Large intestine (tissue), 3 donors: ENCODE measurements around the gene CTSK. TPM values are rescaled to one million over a fixed set of nuclear protein-coding genes. Genes with fewer than 3 reads are reported as not detected.
"Not testable (repeated sequence)": the region's sequence is repeated elsewhere in the genome, so short reads cannot be mapped to it uniquely, and the experiment has no call there.

Experiments used
- DNase-seq, 2 donors: peaks; one replicate each; pipeline versions ENCODE4 v3.0.0 to v3.0.0-alpha.2; 2013
- H3K27ac ChIP-seq: one replicate; pipeline ENCODE4 v1.5.1; 2013; ENCODE audit warnings: low read length
- H3K27me3 ChIP-seq: 2 replicates; pipeline ENCODE4 v1.6.1; 2013; ENCODE audit warnings: low read length; ENCODE audit not compliant: control insufficient read depth, insufficient read depth
- H3K36me3 ChIP-seq: 2 replicates; pipeline ENCODE4 v1.6.1; 2013; ENCODE audit warnings: low read length; ENCODE audit not compliant: control insufficient read depth, insufficient read depth
- H3K4me1 ChIP-seq: one replicate; pipeline ENCODE4 v1.6.1; 2013; ENCODE audit warnings: low read length; ENCODE audit not compliant: control insufficient read depth, insufficient read depth
- H3K4me3 ChIP-seq: one replicate; pipeline ENCODE4 v1.5.1; 2013; ENCODE audit warnings: low read length
- H3K9me3 ChIP-seq: one replicate; pipeline ENCODE4 v1.6.1; 2013; ENCODE audit warnings: mild to moderate bottlenecking, low read depth, low read length, moderate library complexity; ENCODE audit not compliant: control insufficient read depth
- WGBS: methylation state at CpG from one replicate; pipeline ENCODE4 v1.1.5; 2013; ENCODE audit warnings: low lambda C conversion rate; ENCODE audit not compliant: insufficient coverage; 5-methylcytosine and 5-hydroxymethylcytosine counted together
- polyA plus RNA-seq: library from polyadenylated mRNA; unstranded; fragments of 120-200 nt; gene quantifications from one replicate; pipeline ENCODE4 v1.2.1, GENCODE V29; 2013

CTSK gene
- polyA plus RNA-seq, 1 donor = 18.3 TPM

- Histone ChIP-seq H3K27ac (no peak overlapping the region), H3K4me3 (no peak overlapping the region), H3K4me1 (peaks cover 10% of the 10 kb centered on the region), H3K27me3 (no peaks in the 10 kb centered on the region), H3K36me3 (peaks cover 24% of the 10 kb centered on the region), H3K9me3 (no peaks in the 10 kb centered on the region)
- DNase-seq = no peak
- no CpG with 5 or more reads among the region's 2 CpGs for WGBS
These were observed 786 bp upstream of the CTSK start for GRCh38 chr1:150808846-150809245.

- no peak for DNase-seq
- Histone ChIP-seq H3K4me3 (peak overlapping the region; percentile 2), H3K27me3 (no peaks in the 10 kb centered on the region), H3K4me1 (peaks cover 10% of the 10 kb centered on the region), H3K27ac (no peak overlapping the region), H3K36me3 (peaks cover 11% of the 10 kb centered on the region), H3K9me3 (no peaks in the 10 kb centered on the region)
- 81% methylated on average over 3 of the region's 7 CpGs for WGBS
These were observed 624 bp downstream of the CTSK start for GRCh38 chr1:150807249-150808023.

- WGBS = no CpG with 5 or more reads among the region's 4 CpGs
- H3K27me3 ChIP-seq = no peaks in the 10 kb centered on the region
These were observed 2.2 kb downstream of the CTSK start for GRCh38 chr1:150805899-150806298.

GRCh38 chr1:150804671-150805070 lies 3.4 kb downstream of the CTSK start:
- no peak for DNase-seq
- Histone ChIP-seq H3K9me3 (no peaks in the 10 kb centered on the region), H3K4me1 (no peaks in the 10 kb centered on the region), H3K27me3 (no peaks in the 10 kb centered on the region), H3K4me3 (no peak overlapping the region), H3K27ac (no peak overlapping the region), H3K36me3 (peaks cover under 1% of the 10 kb centered on the region)
- no CpG with 5 or more reads among the region's 3 CpGs for WGBS

More at GRCh38 chr1:150805899-150806298, 2.2 kb downstream of the CTSK start:
- no peak for DNase-seq
- H3K4me1 ChIP-seq = peaks cover 4% of the 10 kb centered on the region
- peaks cover 4% of the 10 kb centered on the region for H3K36me3 ChIP-seq
- H3K27ac ChIP-seq = no peak overlapping the region
- H3K9me3 ChIP-seq = no peaks in the 10 kb centered on the region
- H3K4me3 ChIP-seq = no peak overlapping the region

- Histone ChIP-seq H3K4me3 (no peak overlapping the region), H3K27ac (no peak overlapping the region), H3K36me3 (peaks cover 31% of the 10 kb centered on the region), H3K4me1 (no peaks in the 10 kb centered on the region), H3K27me3 (no peaks in the 10 kb centered on the region), H3K9me3 (no peaks in the 10 kb centered on the region)
- DNase-seq = no peak
- no CpG with 5 or more reads among the region's 5 CpGs for WGBS
These were observed 9.0 kb downstream of the CTSK start for GRCh38 chr1:150799089-150799488.

GRCh38 chr1:150798525-150798924 lies 9.5 kb downstream of the CTSK start:
- no peaks in the 10 kb centered on the region for H3K4me1 ChIP-seq
- no peak overlapping the region for H3K4me3 ChIP-seq
- H3K36me3 ChIP-seq = peaks cover 31% of the 10 kb centered on the region
- H3K27ac ChIP-seq = no peak overlapping the region
- no peaks in the 10 kb centered on the region for H3K27me3 ChIP-seq
- DNase-seq = no peak
- no CpG with 5 or more reads among the region's 4 CpGs for WGBS
- H3K9me3 ChIP-seq = no peaks in the 10 kb centered on the region

- no peaks in the 10 kb centered on the region for H3K27me3 ChIP-seq
- no peak overlapping the region for H3K4me3 ChIP-seq
- H3K36me3 ChIP-seq = peaks cover 31% of the 10 kb centered on the region
- no peak overlapping the region for H3K27ac ChIP-seq
- no peak for DNase-seq
- no peaks in the 10 kb centered on the region for H3K4me1 ChIP-seq
- WGBS = no CpG with 5 or more reads among the region's 3 CpGs
- no peaks in the 10 kb centered on the region for H3K9me3 ChIP-seq
These were observed 11.7 kb downstream of the CTSK start for GRCh38 chr1:150796374-150796773.

- WGBS = no CpG with 5 or more reads among the region's 3 CpGs
- peaks cover 23% of the 10 kb centered on the region for H3K36me3 ChIP-seq
- not testable (repeated sequence) for H3K4me1 ChIP-seq, H3K27ac ChIP-seq, H3K27me3 ChIP-seq, H3K4me3 ChIP-seq, DNase-seq, H3K9me3 ChIP-seq
These were observed 14.3 kb downstream of the CTSK start for GRCh38 chr1:150793778-150794177.

GRCh38 chr1:150793221-150793620 lies 14.8 kb downstream of the CTSK start:
- peaks cover 18% of the 10 kb centered on the region for H3K36me3 ChIP-seq
- no peak for DNase-seq
- no peak overlapping the region for H3K4me3 ChIP-seq
- no peaks in the 10 kb centered on the region for H3K9me3 ChIP-seq
- no peak overlapping the region for H3K27ac ChIP-seq
- no CpG with 5 or more reads among the region's 1 CpG for WGBS
- H3K27me3 ChIP-seq = no peaks in the 10 kb centered on the region
- no peaks in the 10 kb centered on the region for H3K4me1 ChIP-seq

GRCh38 chr1:150791585-150791984 lies 16.5 kb downstream of the CTSK start:
- H3K4me3 ChIP-seq = no peak overlapping the region
- WGBS = 97% methylated on average over 4 of the region's 4 CpGs
- H3K9me3 ChIP-seq = no peaks in the 10 kb centered on the region
- H3K4me1 ChIP-seq = no peaks in the 10 kb centered on the region
- H3K27ac ChIP-seq = no peak overlapping the region
- H3K27me3 ChIP-seq = no peaks in the 10 kb centered on the region
- peaks cover 7% of the 10 kb centered on the region for H3K36me3 ChIP-seq
- no peak for DNase-seq

GRCh38 chr1:150789396-150789795 lies 18.7 kb downstream of the CTSK start:
- Histone ChIP-seq H3K27ac (no peak overlapping the region), H3K4me1 (no peaks in the 10 kb centered on the region), H3K36me3 (no peaks in the 10 kb centered on the region), H3K4me3 (no peak overlapping the region), H3K27me3 (no peaks in the 10 kb centered on the region), H3K9me3 (no peaks in the 10 kb centered on the region)
- no CpG with 5 or more reads among the region's 4 CpGs for WGBS
- DNase-seq = no peak
